Subcutaneous abdominal adipose tissue (tissue), 5 donors: ENCODE data around the gene TMEM45A.
A peak's percentile ranks its signal among the peaks of the same experiment; 100 is the strongest.

Experiments used
- H3K27ac ChIP-seq: one replicate; pipeline ENCODE4 v1.7.0; 2013; ENCODE audit warnings: low read depth, mild to moderate bottlenecking, inconsistent platforms, low read length, moderate library complexity
- H3K27me3 ChIP-seq, 5 donors: one replicate each; pipeline ENCODE4 v1.7.0; 2013; ENCODE audit warnings: low read length in 5 of 5, inconsistent platforms in 1 of 5; ENCODE audit not compliant: control insufficient read depth in 5 of 5, insufficient read depth in 4 of 5
- H3K36me3 ChIP-seq, 5 donors: one replicate each; pipeline ENCODE4 v1.7.0; 2013; ENCODE audit warnings: low read length in 5 of 5; ENCODE audit not compliant: control insufficient read depth in 5 of 5, insufficient read depth in 5 of 5
- H3K4me1 ChIP-seq, 5 donors: one replicate each; pipeline ENCODE4 v1.7.0; 2013; ENCODE audit warnings: low read length in 5 of 5, mild to moderate bottlenecking in 3 of 5, moderate library complexity in 1 of 5; ENCODE audit not compliant: control insufficient read depth in 5 of 5, insufficient read depth in 5 of 5
- H3K4me3 ChIP-seq, 5 donors: one replicate each; pipeline ENCODE4 v1.7.0; 2013; ENCODE audit warnings: low read length in 5 of 5, low read depth in 1 of 5
- H3K9ac ChIP-seq, 5 donors: one replicate each; pipeline ENCODE4 v1.7.0; 2013; ENCODE audit warnings: low read length in 5 of 5, mild to moderate bottlenecking in 4 of 5, moderate library complexity in 3 of 5
- H3K9me3 ChIP-seq, 5 donors: one replicate each; pipeline ENCODE4 v1.7.0; 2013; ENCODE audit warnings: low read length in 5 of 5; ENCODE audit not compliant: control insufficient read depth in 5 of 5
- donor health status: healthy.
- donor health status: healthy.
- donor health status: healthy.
- donor health status: healthy.
- donor health status: healthy.

The TMEM45A gene

DNA sequence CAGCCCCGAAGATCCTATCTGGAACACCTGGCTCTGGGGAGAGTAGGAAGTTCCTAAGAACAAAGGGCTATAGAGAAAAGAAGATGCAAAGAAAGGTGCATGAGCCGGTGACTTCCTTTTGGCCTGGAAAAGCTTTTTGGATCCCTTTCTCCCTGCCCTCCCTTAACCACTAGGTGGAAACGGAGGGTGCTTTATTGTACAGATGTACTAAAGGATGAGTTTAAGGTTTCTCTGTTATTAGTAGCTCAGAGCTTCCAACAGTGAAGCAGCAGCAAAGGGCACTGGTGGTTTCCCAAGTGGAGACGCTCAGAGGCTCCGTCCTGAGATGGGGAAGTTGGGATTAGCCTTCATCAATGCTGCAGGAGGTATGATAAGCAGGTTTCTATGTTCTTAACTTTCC, 111.0 kb downstream of the TMEM45A start:
- Histone ChIP-seq H3K4me3 (peak overlapping the region in 3 of 5 donors; percentile 27 to 40 (median 35)), H3K9ac (peak overlapping the region in 1 of 5 donors; percentile 35), H3K27me3 (peaks cover 0 to 3% (median 0%) of the 10 kb centered on the region in 5 donors), H3K4me1 (peaks cover 0 to 11% (median 6%) of the 10 kb centered on the region in 5 donors), H3K36me3 (no peaks in the 10 kb centered on the region), H3K9me3 (no peaks in the 10 kb centered on the region), H3K27ac (no peak overlapping the region)

DNA sequence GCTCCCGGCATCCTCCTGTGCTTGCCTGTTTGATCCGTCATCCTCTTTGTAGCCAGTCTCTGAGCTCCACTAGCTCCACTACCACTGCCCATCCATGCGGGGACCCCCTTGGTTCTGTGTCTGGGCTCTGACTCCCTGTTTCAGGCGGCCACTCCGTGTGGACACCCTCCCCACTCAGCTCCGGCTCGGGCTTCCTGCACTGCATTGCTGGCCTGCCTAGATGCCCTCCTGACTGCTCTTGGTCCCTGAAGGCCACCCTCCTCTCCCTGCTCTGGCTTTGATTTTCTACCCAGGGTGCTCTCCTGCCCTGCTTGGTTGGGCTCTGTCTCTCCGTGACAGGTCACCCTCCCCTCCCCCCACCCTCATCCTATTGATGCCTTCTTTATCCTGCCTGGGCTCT, 112.9 kb downstream of the TMEM45A start:
- Histone ChIP-seq H3K9ac (no peak overlapping the region), H3K9me3 (no peaks in the 10 kb centered on the region), H3K27me3 (peaks cover 0 to 6% (median 2%) of the 10 kb centered on the region in 5 donors)

DNA sequence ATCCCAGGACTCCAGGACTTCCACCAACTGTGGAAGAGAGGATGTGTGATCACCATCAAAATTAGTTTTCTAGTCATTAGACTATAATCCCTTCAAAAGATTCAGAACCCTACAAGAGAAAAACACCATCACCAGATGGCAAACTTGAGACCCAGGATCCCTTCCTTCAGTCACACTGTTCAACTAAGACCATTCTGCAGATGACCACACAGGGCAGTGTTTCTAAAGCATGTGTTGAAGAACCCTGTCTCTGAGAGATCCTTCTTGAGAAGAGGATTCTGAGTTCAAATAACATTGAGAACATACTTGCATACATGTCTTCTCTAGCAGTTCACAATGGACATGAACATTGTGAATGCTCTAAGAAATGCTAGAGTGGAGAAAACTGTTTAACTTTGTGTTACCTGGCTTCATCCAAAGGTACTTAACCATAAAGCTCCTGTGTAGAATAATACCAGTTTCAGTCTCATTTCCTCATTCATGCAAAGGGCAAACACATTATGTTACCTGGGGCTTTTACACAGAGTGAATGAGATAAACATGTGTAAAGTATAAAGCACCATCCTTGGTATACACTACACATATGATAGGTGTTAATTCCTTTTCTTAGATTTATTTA, 114.6 kb downstream of the TMEM45A start:
- H3K27me3 ChIP-seq = peaks cover 0 to 6% (median 2%) of the 10 kb centered on the region in 5 donors
- no peak overlapping the region for H3K27ac ChIP-seq
- no peaks in the 10 kb centered on the region for H3K9me3 ChIP-seq
- no peaks in the 10 kb centered on the region for H3K36me3 ChIP-seq
- peaks cover 0 to 11% (median 6%) of the 10 kb centered on the region in 5 donors for H3K4me1 ChIP-seq
- no peak overlapping the region for H3K9ac ChIP-seq
- no peak overlapping the region for H3K4me3 ChIP-seq

More for the DNA sequence above, 112.9 kb downstream of the TMEM45A start:
- H3K27ac ChIP-seq = no peak overlapping the region
- H3K36me3 ChIP-seq = no peaks in the 10 kb centered on the region
- peaks cover 0 to 11% (median 6%) of the 10 kb centered on the region in 5 donors for H3K4me1 ChIP-seq
- H3K4me3 ChIP-seq = no peak overlapping the region

DNA sequence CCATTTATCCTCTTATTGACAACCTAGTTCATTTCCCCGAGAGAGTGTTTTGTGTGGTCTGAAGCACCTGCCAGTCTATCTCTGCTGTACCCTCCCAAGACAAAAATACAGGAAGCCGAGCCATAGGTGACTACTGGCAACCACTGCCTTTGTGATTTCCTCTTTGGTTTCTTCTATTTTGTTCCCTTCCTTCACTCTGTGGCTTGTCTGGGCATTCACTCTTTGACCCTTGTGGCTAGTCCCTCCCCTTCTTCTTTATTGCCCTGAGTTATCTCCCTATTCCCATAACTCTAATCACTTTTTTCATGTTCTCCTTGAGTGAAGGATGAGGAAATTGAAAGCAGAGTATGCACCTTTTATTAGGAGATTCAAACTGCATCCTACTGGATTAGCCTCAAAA, 116.9 kb downstream of the TMEM45A start, which contains the start of gene ADGRG7:
Gene ADGRG7, plus strand, starts transcription at position 297 of the 400 bp plus-strand sequence. CDS start 256 bp downstream, outside the sequence.
- peaks cover 0 to 6% (median 2%) of the 10 kb centered on the region in 5 donors for H3K27me3 ChIP-seq
- H3K4me1 ChIP-seq = no peaks in the 10 kb centered on the region
- H3K4me3 ChIP-seq = no peak within 1 kb of the TSS
- no peaks in the 10 kb centered on the region for H3K9me3 ChIP-seq
- H3K27ac ChIP-seq = no peak within 1 kb of the TSS
- no peaks in the 10 kb centered on the region for H3K36me3 ChIP-seq
- H3K9ac ChIP-seq = no peak within 1 kb of the TSS

DNA sequence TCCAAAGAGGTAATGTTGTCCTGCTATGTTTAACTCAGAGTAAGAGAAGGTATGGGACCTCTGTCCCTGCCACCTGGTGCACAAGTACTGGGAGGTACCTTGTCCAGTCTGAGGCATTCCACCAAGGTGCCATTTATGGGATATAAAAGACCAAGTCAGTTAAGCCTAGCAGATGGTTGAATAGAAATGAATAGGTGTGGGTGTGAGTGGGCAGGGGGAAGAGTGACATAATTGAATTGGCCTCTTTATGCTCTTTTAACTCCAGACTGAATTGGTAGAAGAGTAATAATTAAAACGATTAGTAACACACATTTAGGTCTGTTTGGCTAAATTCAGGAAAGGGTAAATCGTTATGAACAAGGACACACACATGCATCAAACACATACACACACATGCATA, 117.5 kb downstream of the TMEM45A start:
- H3K4me3 ChIP-seq = no peak overlapping the region
- H3K27ac ChIP-seq = no peak overlapping the region
- no peaks in the 10 kb centered on the region for H3K9me3 ChIP-seq
- no peaks in the 10 kb centered on the region for H3K4me1 ChIP-seq
- no peaks in the 10 kb centered on the region for H3K36me3 ChIP-seq
- H3K27me3 ChIP-seq = peaks cover 0 to 6% (median 2%) of the 10 kb centered on the region in 5 donors
- H3K9ac ChIP-seq = no peak overlapping the region

DNA sequence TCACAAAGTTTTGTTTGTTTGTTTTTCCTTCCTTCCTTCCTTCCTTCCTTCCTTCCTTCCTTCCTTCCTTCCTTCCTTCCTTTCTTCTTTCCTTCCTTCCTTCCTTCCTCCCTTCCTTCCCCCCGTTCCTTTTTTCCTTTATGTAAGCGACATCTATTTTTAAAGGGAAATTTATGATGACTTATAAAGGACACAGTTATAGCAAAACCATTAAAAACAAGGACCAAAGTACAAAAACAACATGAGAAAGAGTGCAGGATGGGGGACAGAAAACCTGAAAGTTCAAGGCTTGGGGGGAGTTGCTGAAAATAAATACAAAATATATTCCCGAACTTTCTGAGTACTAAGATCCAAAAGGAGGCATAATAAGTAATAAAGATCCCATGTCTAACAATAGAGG, 118.8 kb downstream of the TMEM45A start:
- Histone ChIP-seq H3K4me1 (no peaks in the 10 kb centered on the region), H3K9me3 (no peaks in the 10 kb centered on the region), H3K27me3 (peaks cover 0 to 6% (median 0%) of the 10 kb centered on the region in 5 donors), H3K36me3 (no peaks in the 10 kb centered on the region), H3K4me3 (no peak overlapping the region), H3K27ac (no peak overlapping the region), H3K9ac (no peak overlapping the region)

DNA sequence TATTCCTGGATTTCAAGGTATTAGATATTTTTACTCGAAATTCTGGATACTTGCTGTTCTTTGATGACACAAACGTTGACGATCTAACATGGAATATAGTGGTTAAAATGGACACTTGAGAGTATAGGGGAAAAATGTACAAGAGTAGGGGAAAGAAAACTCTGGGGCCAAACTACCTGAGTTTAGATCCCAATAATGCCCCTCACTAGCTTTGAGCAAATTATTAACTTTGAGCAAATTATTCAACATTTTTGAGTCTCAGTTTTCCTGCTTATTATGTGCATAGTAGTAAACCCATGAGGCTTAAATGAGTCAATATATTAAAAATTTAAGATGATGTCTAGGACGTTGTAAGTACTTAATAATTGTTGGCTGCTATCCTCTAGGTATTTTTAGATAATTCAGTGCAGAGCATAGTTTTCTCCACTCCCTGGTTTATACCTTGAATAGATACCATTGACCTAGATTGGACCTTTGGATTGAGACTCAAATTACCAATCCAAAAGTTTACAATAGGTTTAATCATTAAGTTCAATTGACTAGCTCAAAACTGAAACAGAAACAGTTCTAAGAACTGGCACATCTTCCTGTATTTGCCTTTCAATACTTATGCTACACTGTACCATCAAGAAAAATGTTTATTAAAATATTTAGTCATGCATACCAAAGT, 121.4 kb downstream of the TMEM45A start:
- no peaks in the 10 kb centered on the region for H3K36me3 ChIP-seq
- no peaks in the 10 kb centered on the region for H3K9me3 ChIP-seq
- peaks cover 0 to 6% (median 0%) of the 10 kb centered on the region in 5 donors for H3K27me3 ChIP-seq
- no peaks in the 10 kb centered on the region for H3K4me1 ChIP-seq
- H3K9ac ChIP-seq = no peak overlapping the region
- H3K27ac ChIP-seq = no peak overlapping the region
- no peak overlapping the region for H3K4me3 ChIP-seq

DNA sequence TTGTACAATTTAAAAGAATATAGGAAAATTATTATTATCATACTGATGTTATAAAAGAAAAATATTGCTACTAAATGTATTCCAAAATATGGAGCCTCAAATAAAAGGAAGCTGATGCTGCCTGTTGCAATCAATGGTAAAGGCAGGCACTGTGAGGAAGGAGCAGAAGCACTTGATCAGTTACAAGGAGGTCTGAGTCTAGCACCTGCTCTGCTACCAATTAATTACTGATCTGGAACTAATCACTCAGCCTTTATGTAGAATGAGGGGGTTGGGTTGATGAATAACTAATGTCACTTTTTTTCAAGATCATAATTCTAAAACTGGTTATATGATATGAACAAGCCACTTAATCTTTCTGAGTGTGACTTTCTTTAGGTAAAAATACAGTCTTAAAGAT, 122.5 kb downstream of the TMEM45A start:
- Histone ChIP-seq H3K4me3 (no peak overlapping the region), H3K4me1 (no peaks in the 10 kb centered on the region), H3K36me3 (no peaks in the 10 kb centered on the region), H3K27ac (no peak overlapping the region), H3K9ac (no peak overlapping the region), H3K27me3 (peaks cover 0 to 3% (median 0%) of the 10 kb centered on the region in 5 donors), H3K9me3 (no peaks in the 10 kb centered on the region)

DNA sequence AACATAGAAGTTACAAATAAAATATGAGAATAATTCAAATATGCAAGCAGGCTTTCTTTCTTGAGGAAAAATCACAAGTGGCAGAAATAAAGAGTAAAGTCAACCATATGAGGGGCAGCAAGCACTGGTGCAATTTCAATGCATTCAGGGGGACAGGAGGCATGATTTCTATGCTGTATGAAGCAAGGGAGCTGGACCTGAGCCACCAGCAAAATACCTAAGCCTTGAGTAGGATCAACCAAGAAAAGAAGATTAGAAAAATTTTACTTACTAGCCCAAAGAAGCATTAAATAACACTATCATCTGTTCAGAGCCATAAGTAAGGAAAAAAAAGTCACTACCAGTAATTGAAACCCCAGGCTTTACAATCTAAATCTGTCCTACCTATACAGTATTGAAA, 123.3 kb downstream of the TMEM45A start:
- no peak overlapping the region for H3K4me3 ChIP-seq
- H3K9me3 ChIP-seq = no peaks in the 10 kb centered on the region
- peaks cover 0 to under 1% (median 0%) of the 10 kb centered on the region in 5 donors for H3K27me3 ChIP-seq
- no peaks in the 10 kb centered on the region for H3K4me1 ChIP-seq
- no peak overlapping the region for H3K9ac ChIP-seq
- H3K27ac ChIP-seq = no peak overlapping the region
- no peaks in the 10 kb centered on the region for H3K36me3 ChIP-seq

DNA sequence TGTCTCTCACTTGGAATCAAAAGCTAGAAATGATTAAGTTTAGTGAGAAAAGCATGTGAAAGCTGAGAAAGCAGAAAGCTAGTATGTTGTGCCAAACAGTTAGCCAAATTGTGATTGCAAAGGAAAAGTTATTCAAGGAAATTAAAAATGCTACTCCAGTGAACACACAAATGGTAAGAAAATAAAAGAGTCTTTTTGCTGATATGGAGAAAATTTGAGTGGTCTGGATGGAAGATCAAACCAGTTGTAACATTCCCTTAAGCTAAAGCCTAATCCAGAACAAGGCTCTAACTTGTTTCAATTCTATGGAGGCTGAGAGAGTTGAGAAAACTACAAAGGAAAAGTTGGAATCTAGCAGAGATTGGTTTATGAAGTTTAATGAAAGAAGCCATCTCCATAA, 128.8 kb downstream of the TMEM45A start:
- H3K9ac ChIP-seq = no peak overlapping the region
- no peaks in the 10 kb centered on the region for H3K27me3 ChIP-seq
- H3K4me3 ChIP-seq = no peak overlapping the region
- no peak overlapping the region for H3K27ac ChIP-seq
- no peaks in the 10 kb centered on the region for H3K36me3 ChIP-seq
- H3K9me3 ChIP-seq = no peaks in the 10 kb centered on the region
- H3K4me1 ChIP-seq = no peaks in the 10 kb centered on the region
